GM20000 (cell line): ENCODE results near the gene SNRPA1.

Experiments
- DNase-seq: peaks from one replicate; pipeline ENCODE4 v3.0.0; 2012; ENCODE audit warnings: low spot score
- CTCF ChIP-seq: IDR thresholded peaks from 2 replicates; pipeline ENCODE4 v1.5.1; 2012; ENCODE audit warnings: mild to moderate bottlenecking, control low read depth; ENCODE audit errors: extremely low read depth, missing control alignments

Gene SNRPA1

GRCh38 chr15:101329309-101329863 is 34.3 kb upstream of the SNRPA1 start:
- no peak for TF ChIP-seq CTCF
- no peak for DNase-seq

GRCh38 chr15:101328001-101328400 is 33.0 kb upstream of the SNRPA1 start:
- TF ChIP-seq CTCF = no peak
- DNase-seq = no peak

GRCh38 chr15:101327147-101327740 is 32.2 kb upstream of the SNRPA1 start:
- TF ChIP-seq CTCF = no peak
- no peak for DNase-seq

- TF ChIP-seq CTCF = no peak
- DNase-seq = no peak
Measured at GRCh38 chr15:101326462-101327146, 31.6 kb upstream of the SNRPA1 start.

- no peak for TF ChIP-seq CTCF
- no peak for DNase-seq
Measured at GRCh38 chr15:101326026-101326315, 30.9 kb upstream of the SNRPA1 start.

GRCh38 chr15:101325263-101326025 is 30.4 kb upstream of the SNRPA1 start:
- no peak for TF ChIP-seq CTCF
- no peak for DNase-seq
